ENCODE data around the gene CEMIP2. TPM values are rescaled to one million over a fixed set of nuclear protein-coding genes. Genes with fewer than 3 reads are reported as not detected.

CEMIP2 gene
- total RNA-seq, 1 experiment from 2014 or later = 14.8 TPM

DNA sequence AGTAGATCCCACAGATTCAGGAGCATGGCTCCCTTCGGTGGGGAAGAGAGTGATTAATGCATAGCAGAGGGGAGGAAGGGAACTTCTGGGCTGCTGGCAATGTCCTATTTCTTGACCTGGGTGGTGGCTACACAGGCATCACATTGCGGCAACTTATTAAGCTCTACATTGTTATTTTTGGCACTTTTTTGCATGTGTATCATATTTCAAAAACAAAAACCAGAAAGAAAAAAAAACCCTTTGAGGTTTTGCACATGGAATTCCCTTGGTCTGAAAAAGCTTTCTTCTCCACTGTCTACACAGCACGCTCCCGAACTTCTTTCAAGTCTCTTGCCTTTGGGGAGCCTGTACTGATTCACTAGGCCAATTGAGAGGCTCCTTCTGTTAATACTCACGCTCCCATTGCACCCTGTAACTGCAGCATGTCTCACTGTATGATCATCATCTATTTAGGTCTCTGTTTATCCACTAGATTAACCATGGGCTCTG, 25.1 kb downstream of the CEMIP2 start:
- H3K36me3 ChIP-seq (ENCODE audit: control insufficient read depth, insufficient read depth, low read length) = no peaks in the 10 kb centered on the region; the same call in 1 of the 2 replicates
- ATAC-seq = no peak
- CTCF ChIA-PET = no interaction called here

DNA sequence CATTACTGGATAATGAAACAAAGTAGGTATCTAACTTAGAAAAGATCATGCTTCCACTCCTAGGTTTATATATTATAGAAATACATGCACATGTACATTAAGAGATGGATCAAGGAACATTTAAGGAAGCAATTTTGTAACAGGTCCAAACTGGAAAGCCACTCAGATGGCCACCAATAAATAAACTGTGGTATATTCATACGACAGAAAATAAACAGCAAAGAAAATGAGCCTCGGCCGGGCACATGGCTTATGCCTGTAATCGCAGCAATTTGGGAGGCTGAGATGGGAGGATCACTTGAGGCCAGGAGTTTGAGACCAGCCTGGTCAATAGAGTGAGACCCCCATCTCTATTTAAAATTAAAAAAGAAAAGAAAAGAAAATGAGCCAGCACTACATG, 25.6 kb downstream of the CEMIP2 start:
- Histone ChIP-seq H3K4me3 (ENCODE audit: low read depth in 2 of 2, low read length in 2 of 2) (no peak overlapping the region), H3K36me3 (ENCODE audit: control insufficient read depth, insufficient read depth, low read length) (no peaks in the 10 kb centered on the region; the same call in 1 of the 2 replicates), H3K4me1 (ENCODE audit: control insufficient read depth, insufficient read depth, low read length) (no peaks in the 10 kb centered on the region; the same call in 1 of the 2 replicates), H3K27me3 (ENCODE audit: control insufficient read depth, insufficient read depth, low read length) (no peaks in the 10 kb centered on the region), H3K9me3 (ENCODE audit: control insufficient read depth, insufficient read depth, low read depth, low read length) (no peaks in the 10 kb centered on the region), H3K27ac (ENCODE audit: low read length) (no peak overlapping the region)
- DNase-seq (ENCODE audit: low read depth, low spot score) (no peak), ATAC-seq (no peak)
- in situ Hi-C loops (cut with HindIII; ENCODE audit: low pct_unique_long_range_greater_than_20kb, low sequenced_read_pairs) (no loop called here), intact Hi-C loops (cut with micrococcal nuclease; ENCODE audit: unreplicated experiment) (no loop called here)
- ChIA-PET CTCF (no interaction called here), POLR2A (no interaction called here)
- no TSS peak for BruUV-seq (replicated peaks)
- TF ChIP-seq, protein P1, sequence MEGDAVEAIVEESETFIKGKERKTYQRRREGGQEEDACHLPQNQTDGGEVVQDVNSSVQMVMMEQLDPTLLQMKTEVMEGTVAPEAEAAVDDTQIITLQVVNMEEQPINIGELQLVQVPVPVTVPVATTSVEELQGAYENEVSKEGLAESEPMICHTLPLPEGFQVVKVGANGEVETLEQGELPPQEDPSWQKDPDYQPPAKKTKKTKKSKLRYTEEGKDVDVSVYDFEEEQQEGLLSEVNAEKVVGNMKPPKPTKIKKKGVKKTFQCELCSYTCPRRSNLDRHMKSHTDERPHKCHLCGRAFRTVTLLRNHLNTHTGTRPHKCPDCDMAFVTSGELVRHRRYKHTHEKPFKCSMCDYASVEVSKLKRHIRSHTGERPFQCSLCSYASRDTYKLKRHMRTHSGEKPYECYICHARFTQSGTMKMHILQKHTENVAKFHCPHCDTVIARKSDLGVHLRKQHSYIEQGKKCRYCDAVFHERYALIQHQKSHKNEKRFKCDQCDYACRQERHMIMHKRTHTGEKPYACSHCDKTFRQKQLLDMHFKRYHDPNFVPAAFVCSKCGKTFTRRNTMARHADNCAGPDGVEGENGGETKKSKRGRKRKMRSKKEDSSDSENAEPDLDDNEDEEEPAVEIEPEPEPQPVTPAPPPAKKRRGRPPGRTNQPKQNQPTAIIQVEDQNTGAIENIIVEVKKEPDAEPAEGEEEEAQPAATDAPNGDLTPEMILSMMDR (IDR thresholded peaks at IDR 0.05) = no peak
- TF ChIP-seq, protein P2, sequence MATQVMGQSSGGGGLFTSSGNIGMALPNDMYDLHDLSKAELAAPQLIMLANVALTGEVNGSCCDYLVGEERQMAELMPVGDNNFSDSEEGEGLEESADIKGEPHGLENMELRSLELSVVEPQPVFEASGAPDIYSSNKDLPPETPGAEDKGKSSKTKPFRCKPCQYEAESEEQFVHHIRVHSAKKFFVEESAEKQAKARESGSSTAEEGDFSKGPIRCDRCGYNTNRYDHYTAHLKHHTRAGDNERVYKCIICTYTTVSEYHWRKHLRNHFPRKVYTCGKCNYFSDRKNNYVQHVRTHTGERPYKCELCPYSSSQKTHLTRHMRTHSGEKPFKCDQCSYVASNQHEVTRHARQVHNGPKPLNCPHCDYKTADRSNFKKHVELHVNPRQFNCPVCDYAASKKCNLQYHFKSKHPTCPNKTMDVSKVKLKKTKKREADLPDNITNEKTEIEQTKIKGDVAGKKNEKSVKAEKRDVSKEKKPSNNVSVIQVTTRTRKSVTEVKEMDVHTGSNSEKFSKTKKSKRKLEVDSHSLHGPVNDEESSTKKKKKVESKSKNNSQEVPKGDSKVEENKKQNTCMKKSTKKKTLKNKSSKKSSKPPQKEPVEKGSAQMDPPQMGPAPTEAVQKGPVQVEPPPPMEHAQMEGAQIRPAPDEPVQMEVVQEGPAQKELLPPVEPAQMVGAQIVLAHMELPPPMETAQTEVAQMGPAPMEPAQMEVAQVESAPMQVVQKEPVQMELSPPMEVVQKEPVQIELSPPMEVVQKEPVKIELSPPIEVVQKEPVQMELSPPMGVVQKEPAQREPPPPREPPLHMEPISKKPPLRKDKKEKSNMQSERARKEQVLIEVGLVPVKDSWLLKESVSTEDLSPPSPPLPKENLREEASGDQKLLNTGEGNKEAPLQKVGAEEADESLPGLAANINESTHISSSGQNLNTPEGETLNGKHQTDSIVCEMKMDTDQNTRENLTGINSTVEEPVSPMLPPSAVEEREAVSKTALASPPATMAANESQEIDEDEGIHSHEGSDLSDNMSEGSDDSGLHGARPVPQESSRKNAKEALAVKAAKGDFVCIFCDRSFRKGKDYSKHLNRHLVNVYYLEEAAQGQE (IDR thresholded peaks at IDR 0.05; ENCODE audit: insufficient read depth in 1 of 2, low read depth in 2 of 2, low read length in 1 of 2) = no peak
- TF ChIP-seq POLR2AphosphoS5 (IDR thresholded peaks at IDR 0.05; ENCODE audit: low read depth, low read length) (no peak), TCF7L2 (IDR thresholded peaks at IDR 0.05; ENCODE audit: low read depth, low read length) (no peak), SIN3A (IDR thresholded peaks at IDR 0.05; ENCODE audit: borderline replicate concordance, insufficient read depth, low read depth, low read length) (no peak)

More for the DNA sequence above, 25.1 kb downstream of the CEMIP2 start:
- no peak for DNase-seq (ENCODE audit: low read depth, low spot score)
- no TSS peak for BruUV-seq (replicated peaks)
- H3K4me1 ChIP-seq (ENCODE audit: control insufficient read depth, insufficient read depth, low read length) = no peaks in the 10 kb centered on the region; the same call in 1 of the 2 replicates
- POLR2A ChIA-PET = no interaction called here
- H3K27ac ChIP-seq (ENCODE audit: low read length) = no peak overlapping the region
- in situ Hi-C loops (cut with HindIII; ENCODE audit: low pct_unique_long_range_greater_than_20kb, low sequenced_read_pairs) (no loop called here), intact Hi-C loops (cut with micrococcal nuclease; ENCODE audit: unreplicated experiment) (no loop called here)
- H3K4me3 ChIP-seq (ENCODE audit: low read depth in 2 of 2, low read length in 2 of 2) = no peak overlapping the region
- H3K9me3 ChIP-seq (ENCODE audit: control insufficient read depth, insufficient read depth, low read depth, low read length) = no peaks in the 10 kb centered on the region
- TF ChIP-seq TCF7L2 (IDR thresholded peaks at IDR 0.05; ENCODE audit: low read depth, low read length) = no peak
- TF ChIP-seq, protein P1 (IDR thresholded peaks at IDR 0.05) = no peak
- no peaks in the 10 kb centered on the region for H3K27me3 ChIP-seq (ENCODE audit: control insufficient read depth, insufficient read depth, low read length)

Measured in Panc1 (cell line).